GM21576 (cell line): Measurements from ENCODE around the gene UBL3.

Source experiments
- ATAC-seq: cut with Tn5 transposase; IDR thresholded peaks from one replicate; pipeline ENCODE4 v1.9.1; 2021; ENCODE audit warnings: mild to moderate bottlenecking, moderate library complexity; ENCODE audit not compliant: unreplicated experiment

Gene UBL3

GRCh38 chr13:29761160-29761559 lies 89.3 kb downstream of the UBL3 start:
- no peak for ATAC-seq

GRCh38 chr13:29760544-29760943 lies 89.9 kb downstream of the UBL3 start:
- ATAC-seq: no peak

- ATAC-seq: peak; percentile 88
Observed at GRCh38 chr13:29758531-29759114, 91.8 kb downstream of the UBL3 start.

- no peak for ATAC-seq
Observed at GRCh38 chr13:29756506-29756905, 93.9 kb downstream of the UBL3 start.

- no peak for ATAC-seq
Observed at GRCh38 chr13:29754473-29754806, 96.0 kb downstream of the UBL3 start.

GRCh38 chr13:29753618-29754472 lies 96.6 kb downstream of the UBL3 start:
- no peak for ATAC-seq

GRCh38 chr13:29752175-29752574 lies 98.2 kb downstream of the UBL3 start:
- ATAC-seq: no peak

- no peak for ATAC-seq
Observed at GRCh38 chr13:29750183-29750530, 100.3 kb downstream of the UBL3 start.

- ATAC-seq: no peak
Observed at GRCh38 chr13:29749401-29750182, 100.8 kb downstream of the UBL3 start.

GRCh38 chr13:29748097-29748496 lies 102.3 kb downstream of the UBL3 start:
- no peak for ATAC-seq

GRCh38 chr13:29746148-29746677 lies 104.2 kb downstream of the UBL3 start:
- ATAC-seq: no peak

GRCh38 chr13:29745704-29746103 lies 104.7 kb downstream of the UBL3 start:
- ATAC-seq: no peak

GRCh38 chr13:29743201-29743786 lies 107.1 kb downstream of the UBL3 start:
- ATAC-seq: no peak

GRCh38 chr13:29740961-29741360 lies 109.5 kb downstream of the UBL3 start:
- ATAC-seq: no peak

GRCh38 chr13:29737061-29737460 lies 113.4 kb downstream of the UBL3 start:
- ATAC-seq: no peak

GRCh38 chr13:29733147-29733611 lies 117.2 kb downstream of the UBL3 start:
- ATAC-seq: no peak

- ATAC-seq: no peak
Observed at GRCh38 chr13:29730253-29730652, 120.2 kb downstream of the UBL3 start.

- no peak for ATAC-seq
Observed at GRCh38 chr13:29722415-29722814, 128.0 kb downstream of the UBL3 start.

GRCh38 chr13:29721766-29722165 lies 128.7 kb downstream of the UBL3 start:
- no peak for ATAC-seq

GRCh38 chr13:29718694-29719093 lies 131.7 kb downstream of the UBL3 start:
- no peak for ATAC-seq

- ATAC-seq: no peak
Observed at GRCh38 chr13:29716493-29716892, 133.9 kb downstream of the UBL3 start.
